HG02642 (cell line): ENCODE measurements around the gene IGF2.

Experiments used
- ATAC-seq: cut with Tn5 transposase; IDR thresholded peaks from one replicate; pipeline ENCODE4 v1.9.1; 2021; ENCODE audit warnings: mild to moderate bottlenecking; ENCODE audit not compliant: unreplicated experiment, poor library complexity

The IGF2 gene

GRCh38 chr11:2155511-2155910 lies 16.3 kb upstream of the IGF2 start:
- ATAC-seq: no peak

- ATAC-seq: no peak
These were observed 15.7 kb upstream of the IGF2 start for GRCh38 chr11:2154889-2155288.

- ATAC-seq: no peak
These were observed 15.0 kb upstream of the IGF2 start for GRCh38 chr11:2154195-2154585.

GRCh38 chr11:2153581-2154194 lies 14.5 kb upstream of the IGF2 start:
- ATAC-seq: no peak

- ATAC-seq: no peak
These were observed 12.5 kb upstream of the IGF2 start for GRCh38 chr11:2151500-2152257.

GRCh38 chr11:2149864-2150847 lies 11.0 kb upstream of the IGF2 start:
- ATAC-seq: no peak

GRCh38 chr11:2149460-2149859 lies 10.3 kb upstream of the IGF2 start:
- ATAC-seq: no peak

GRCh38 chr11:2148595-2148994 lies 9.4 kb upstream of the IGF2 start:
- ATAC-seq: no peak

GRCh38 chr11:2147391-2147790 lies 8.2 kb upstream of the IGF2 start:
- no peak for ATAC-seq

- no peak for ATAC-seq
These were observed 6.9 kb upstream of the IGF2 start for GRCh38 chr11:2146051-2146450.

- ATAC-seq: no peak
These were observed 5.5 kb upstream of the IGF2 start for GRCh38 chr11:2144544-2145248.

GRCh38 chr11:2143799-2144543 lies 4.8 kb upstream of the IGF2 start:
- ATAC-seq: no peak

- no peak for ATAC-seq
These were observed 4.2 kb upstream of the IGF2 start for GRCh38 chr11:2143477-2143798.

GRCh38 chr11:2142762-2143202 lies 3.6 kb upstream of the IGF2 start:
- no peak for ATAC-seq

- ATAC-seq: no peak
These were observed 3.1 kb upstream of the IGF2 start for GRCh38 chr11:2142300-2142759.

GRCh38 chr11:2140411-2141400 lies 1.5 kb upstream of the IGF2 start:
- no peak for ATAC-seq

GRCh38 chr11:2139621-2140337 lies 590 bp upstream of the IGF2 start:
- no peak for ATAC-seq
